Measurements from ENCODE around the gene SUOX.

DNA sequence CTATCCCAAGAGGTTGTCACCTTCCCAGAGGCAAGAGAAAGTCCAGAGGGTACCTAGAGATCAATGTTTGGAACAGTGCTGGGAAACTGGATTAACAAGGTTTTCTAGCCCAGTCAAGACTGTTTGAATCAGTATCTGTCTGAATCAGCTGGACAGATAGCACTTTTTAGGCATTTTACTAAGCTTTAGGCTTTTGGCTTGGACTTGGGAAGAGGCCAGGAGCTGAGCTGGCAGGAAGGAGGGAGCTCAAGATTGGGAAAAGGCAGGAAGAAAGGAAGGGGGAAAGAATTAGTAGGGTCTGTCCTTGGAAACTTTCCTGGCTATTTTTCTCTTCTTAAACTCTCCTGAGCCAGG lies 32.1 kb downstream of the SUOX start:
- TF ChIP-seq, protein P1, sequence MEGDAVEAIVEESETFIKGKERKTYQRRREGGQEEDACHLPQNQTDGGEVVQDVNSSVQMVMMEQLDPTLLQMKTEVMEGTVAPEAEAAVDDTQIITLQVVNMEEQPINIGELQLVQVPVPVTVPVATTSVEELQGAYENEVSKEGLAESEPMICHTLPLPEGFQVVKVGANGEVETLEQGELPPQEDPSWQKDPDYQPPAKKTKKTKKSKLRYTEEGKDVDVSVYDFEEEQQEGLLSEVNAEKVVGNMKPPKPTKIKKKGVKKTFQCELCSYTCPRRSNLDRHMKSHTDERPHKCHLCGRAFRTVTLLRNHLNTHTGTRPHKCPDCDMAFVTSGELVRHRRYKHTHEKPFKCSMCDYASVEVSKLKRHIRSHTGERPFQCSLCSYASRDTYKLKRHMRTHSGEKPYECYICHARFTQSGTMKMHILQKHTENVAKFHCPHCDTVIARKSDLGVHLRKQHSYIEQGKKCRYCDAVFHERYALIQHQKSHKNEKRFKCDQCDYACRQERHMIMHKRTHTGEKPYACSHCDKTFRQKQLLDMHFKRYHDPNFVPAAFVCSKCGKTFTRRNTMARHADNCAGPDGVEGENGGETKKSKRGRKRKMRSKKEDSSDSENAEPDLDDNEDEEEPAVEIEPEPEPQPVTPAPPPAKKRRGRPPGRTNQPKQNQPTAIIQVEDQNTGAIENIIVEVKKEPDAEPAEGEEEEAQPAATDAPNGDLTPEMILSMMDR (IDR thresholded peaks at IDR 0.05) = no peak
- no peak for TF ChIP-seq POLR2A (IDR thresholded peaks at IDR 0.05)

Data from right lobe of liver (tissue), 4 donors.